Gastroesophageal sphincter (tissue), 3 donors: ENCODE data around the gene BST1.

Experiments
- POLR2AphosphoS5 ChIP-seq: sonication (generic); formaldehyde crosslinking; IDR thresholded peaks from one replicate; pipeline ENCODE4 v1.6.1; 2017; ENCODE audit warnings: antibody characterized with exemption
- TF ChIP-seq, protein P1 (sequence below), 4 experiments: fragments of 200-600 bp in 2 of 4; fragments of 450-650 bp in 2 of 4; sonication (generic) in 1 of 4; IDR thresholded peaks; one replicate each; pipeline ENCODE4 v1.5.1; 2017 to 2019; ENCODE audit warnings: antibody characterized with exemption in 4 of 4, mild to moderate bottlenecking in 2 of 4, moderate library complexity in 2 of 4

- TF ChIP-seq, protein P1, sequence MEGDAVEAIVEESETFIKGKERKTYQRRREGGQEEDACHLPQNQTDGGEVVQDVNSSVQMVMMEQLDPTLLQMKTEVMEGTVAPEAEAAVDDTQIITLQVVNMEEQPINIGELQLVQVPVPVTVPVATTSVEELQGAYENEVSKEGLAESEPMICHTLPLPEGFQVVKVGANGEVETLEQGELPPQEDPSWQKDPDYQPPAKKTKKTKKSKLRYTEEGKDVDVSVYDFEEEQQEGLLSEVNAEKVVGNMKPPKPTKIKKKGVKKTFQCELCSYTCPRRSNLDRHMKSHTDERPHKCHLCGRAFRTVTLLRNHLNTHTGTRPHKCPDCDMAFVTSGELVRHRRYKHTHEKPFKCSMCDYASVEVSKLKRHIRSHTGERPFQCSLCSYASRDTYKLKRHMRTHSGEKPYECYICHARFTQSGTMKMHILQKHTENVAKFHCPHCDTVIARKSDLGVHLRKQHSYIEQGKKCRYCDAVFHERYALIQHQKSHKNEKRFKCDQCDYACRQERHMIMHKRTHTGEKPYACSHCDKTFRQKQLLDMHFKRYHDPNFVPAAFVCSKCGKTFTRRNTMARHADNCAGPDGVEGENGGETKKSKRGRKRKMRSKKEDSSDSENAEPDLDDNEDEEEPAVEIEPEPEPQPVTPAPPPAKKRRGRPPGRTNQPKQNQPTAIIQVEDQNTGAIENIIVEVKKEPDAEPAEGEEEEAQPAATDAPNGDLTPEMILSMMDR (IDR thresholded peaks at IDR 0.05): no peak
- TF ChIP-seq POLR2AphosphoS5: no peak
Observed at GRCh38 chr4:15691346-15692135, 11.3 kb upstream of the BST1 start.
